NCI-H128 (cell line): ENCODE results near the gene EMILIN2.
"Not testable (repeated sequence)": the region's sequence is repeated elsewhere in the genome, so short reads cannot be mapped to it uniquely, and the experiment has no call there.

ENCODE experiments used
- DNase-seq: peaks from one replicate; lab custom pipeline; 2025; ENCODE audit not compliant: unreplicated experiment; lab: John Stamatoyannopoulos, UW

EMILIN2 gene

DNA sequence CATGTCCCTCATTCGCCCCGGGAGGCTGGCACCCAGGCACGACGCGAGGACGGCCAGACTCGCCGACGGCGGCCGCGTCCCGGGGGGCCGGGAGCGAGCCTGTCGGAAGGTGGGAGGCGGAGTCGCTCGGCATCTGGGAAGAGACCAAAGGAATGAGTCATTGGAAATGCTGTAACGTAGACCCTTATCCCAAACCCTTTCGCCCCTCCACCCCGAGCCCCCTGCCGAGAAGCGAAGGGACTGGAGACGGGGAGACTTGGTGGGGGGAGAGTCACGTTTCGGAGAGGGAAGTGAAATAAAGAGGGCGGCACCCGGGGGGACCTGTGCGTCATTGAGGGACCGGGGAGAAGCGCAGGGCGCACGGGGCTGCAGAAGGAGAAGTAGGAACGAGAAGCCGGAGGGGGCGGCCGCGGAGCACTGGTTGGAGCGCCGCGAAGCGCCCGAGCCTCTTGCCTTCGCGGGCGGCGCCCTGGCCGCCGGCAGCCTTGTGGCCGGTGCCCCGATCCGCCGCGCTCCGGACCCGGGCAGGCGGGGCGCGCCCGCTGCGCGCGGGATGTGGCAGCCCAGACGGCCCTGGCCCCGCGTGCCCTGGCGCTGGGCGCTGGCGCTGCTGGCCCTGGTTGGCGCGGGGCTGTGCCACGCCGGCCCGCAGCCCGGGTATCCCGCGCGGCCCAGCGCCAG, at the start of gene EMILIN2:
Gene EMILIN2 (plus strand): TSS at position 371 of the 681 bp plus-strand sequence. CDS start 183 bp downstream, at position 554.
- DNase-seq = no peak

- no peak for DNase-seq
Measured at GRCh38 chr18:2797951-2798350, 48.9 kb upstream of the EMILIN2 start.

DNA sequence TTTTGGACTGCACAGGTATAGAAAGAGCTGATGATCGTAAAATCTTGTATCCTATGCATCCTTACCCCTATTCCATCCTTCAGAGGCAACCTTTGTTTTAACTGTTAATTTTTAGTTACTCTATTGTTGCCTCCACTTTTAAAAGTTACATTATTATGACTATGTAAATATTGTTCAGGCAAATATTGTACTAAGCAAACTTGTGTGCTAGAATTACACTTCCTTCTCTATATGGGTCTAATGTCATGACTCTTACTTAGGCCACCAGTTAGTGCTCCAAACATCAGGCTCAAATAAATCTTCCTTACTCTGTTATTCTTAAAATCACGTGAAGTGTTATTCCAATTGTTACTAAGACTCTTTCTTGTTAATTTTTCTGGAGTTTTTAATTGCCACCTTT, 47.4 kb upstream of the EMILIN2 start:
- no peak for DNase-seq

- DNase-seq = no peak
Measured at GRCh38 chr18:2805970-2806943, 40.5 kb upstream of the EMILIN2 start.

DNA sequence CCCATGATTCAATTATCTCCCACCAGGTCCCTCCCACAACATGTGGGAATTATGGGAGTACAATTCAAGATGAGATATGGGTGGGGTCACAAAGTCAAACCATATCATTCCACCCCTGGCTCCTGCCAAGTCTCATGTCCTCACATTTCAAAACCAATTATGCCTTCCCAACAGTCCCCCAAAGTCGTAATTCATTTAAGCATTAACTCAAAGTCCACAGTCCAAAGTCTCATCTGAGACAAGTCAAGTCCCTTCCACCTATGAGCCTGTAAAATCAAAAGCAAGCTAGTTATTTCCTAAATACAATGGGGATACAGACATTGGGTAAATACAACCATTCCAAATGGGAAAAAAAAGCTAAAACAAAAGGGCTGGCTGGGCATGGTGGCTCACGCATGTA, 38.2 kb upstream of the EMILIN2 start:
- DNase-seq = not testable (repeated sequence)

DNA sequence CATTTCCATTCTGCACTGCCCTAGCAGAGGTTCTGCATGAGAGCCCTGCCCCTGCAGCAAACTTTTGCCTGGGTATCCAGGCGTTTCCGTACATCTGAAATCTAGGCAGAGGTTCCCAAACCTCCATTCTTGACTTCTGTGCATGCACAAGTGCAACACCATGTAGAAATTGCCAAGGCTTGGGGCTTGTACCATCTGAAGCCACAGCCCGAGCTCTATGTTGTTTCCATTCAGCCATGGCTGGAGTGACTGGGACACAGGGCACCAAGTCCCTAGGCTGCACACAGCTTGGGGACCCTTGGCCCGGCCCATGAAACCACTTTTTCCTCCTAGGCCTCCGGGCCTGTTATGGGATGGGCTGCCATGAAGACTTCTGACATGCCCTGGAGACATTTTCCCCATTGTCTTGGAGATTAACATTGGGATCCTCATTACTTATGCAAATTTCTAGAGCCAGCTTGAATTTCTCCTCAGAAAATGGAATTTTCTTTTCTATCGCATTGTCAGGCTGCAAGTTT, 37.1 kb upstream of the EMILIN2 start:
- DNase-seq = not testable (repeated sequence)

GRCh38 chr18:2811416-2811815, 35.4 kb upstream of the EMILIN2 start:
- no peak for DNase-seq

- no peak for DNase-seq
Measured at GRCh38 chr18:2814928-2815327, 31.9 kb upstream of the EMILIN2 start.

- no peak for DNase-seq
Measured at GRCh38 chr18:2818281-2818680, 28.5 kb upstream of the EMILIN2 start.

DNA sequence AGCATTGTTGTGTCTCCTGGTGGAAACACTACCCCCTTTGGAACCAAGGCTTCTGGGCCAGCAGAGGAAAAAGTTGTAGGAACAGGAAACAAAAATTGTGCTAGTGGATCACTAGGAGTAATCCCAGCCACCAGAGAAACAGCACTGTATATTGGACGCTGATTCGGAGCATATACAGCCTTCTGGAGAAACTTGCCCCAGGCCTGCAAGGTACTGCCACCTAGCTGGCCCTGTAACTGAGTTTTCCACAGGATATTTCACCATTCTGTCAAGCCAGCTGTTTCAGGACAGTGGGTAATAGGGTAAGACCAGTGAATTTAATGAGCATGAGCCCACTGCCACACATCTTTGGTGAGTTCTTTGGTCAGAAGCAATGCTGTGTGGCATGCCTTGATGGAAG, 25.1 kb upstream of the EMILIN2 start:
- DNase-seq = no peak

GRCh38 chr18:2822213-2822921, 24.4 kb upstream of the EMILIN2 start:
- DNase-seq = no peak

- no peak for DNase-seq
Measured at GRCh38 chr18:2823202-2823601, 23.6 kb upstream of the EMILIN2 start.

DNA sequence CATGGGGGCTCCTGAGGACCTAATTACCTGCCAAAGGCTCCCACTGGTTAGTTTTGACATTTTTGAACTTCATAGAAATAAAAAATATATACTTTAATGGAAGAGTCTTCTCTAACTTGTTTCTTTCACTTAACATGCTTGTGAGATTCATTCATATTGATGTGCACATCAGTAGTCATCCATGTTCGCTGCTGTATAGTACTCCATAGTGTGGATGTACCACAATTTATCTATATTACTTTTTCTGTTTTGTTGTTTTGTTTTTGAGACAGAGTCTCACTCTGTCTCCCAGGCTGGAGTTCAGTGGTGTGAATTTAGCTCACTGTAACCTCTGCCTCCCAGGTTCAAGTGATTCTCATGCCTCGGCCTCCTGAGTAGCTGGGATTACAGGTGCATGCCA, 22.8 kb upstream of the EMILIN2 start:
- no peak for DNase-seq

DNA sequence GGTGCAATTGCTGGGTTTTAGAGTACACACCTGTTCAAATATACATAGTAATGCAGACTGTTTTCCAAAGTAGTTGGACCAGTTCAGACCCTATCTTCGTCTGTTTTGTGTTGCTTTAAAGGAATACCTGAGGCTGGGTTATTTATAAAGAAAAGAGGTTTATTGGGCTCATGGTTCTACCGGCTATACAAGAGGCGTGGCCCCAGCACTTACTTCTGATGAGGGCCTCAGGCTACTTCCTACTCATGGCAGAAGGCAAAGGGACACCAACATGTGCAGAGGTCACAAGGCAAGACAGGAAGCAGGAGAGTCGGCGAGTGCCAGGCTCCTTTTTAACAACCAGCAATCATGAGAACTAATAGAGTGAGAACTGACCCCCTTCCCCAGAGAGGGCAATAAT, 21.9 kb upstream of the EMILIN2 start:
- DNase-seq = no peak

- DNase-seq = no peak
Measured at GRCh38 chr18:2825613-2826175, 21.1 kb upstream of the EMILIN2 start.

- no peak for DNase-seq
Measured at GRCh38 chr18:2826581-2826980, 20.2 kb upstream of the EMILIN2 start.

- no peak for DNase-seq
Measured at GRCh38 chr18:2827061-2827460, 19.7 kb upstream of the EMILIN2 start.

DNA sequence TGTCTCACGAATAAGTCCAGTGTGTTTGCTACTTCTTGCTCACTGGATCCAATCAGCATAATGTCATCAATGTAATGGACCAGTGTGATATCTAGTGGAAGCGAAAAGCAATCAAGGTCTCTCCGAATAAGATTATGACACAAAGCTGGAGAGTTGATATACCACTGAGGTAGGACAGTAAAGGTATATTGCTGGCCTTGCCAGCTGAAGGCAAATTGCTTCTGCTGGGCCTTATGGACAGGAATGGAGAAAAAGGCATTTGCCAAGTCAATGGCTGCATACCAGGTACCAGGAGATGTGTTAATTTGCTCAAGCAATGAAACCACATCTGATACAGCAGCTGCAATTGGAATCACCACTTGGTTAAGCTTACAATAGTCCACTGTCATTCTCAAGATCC, 10.7 kb upstream of the EMILIN2 start:
- not testable (repeated sequence) for DNase-seq

- not testable (repeated sequence) for DNase-seq
Measured at GRCh38 chr18:2837290-2837689, 9.5 kb upstream of the EMILIN2 start.

- no peak for DNase-seq
Measured at GRCh38 chr18:2839202-2839601, 7.6 kb upstream of the EMILIN2 start.

DNA sequence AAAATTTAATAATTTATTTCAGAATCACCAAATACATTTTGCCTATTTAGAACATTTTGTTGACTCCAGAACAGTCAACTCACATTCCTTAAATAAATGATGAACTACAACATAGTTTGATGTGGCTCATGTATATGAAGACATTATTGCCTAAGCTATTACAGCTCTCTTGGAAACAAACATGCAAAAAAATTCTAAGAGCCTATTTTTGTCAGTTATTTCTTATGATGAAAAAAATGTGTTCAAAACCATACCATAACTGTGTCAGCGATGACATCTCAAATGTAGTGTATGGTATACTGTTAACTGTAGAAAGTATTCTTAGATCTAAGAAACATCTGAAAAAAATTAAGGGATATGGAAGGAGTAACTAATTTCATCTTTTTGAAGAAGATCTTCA, 6.3 kb upstream of the EMILIN2 start:
- DNase-seq = no peak
